Spinal cord (tissue), 10 donors: ENCODE measurements around the gene EGLN2. TPM values are rescaled to one million over a fixed set of nuclear protein-coding genes. Genes with fewer than 3 reads are reported as not detected.

Source experiments
- DNase-seq, 6 donors: peaks; one replicate each; pipeline versions ENCODE4 v3.0.0 to v3.0.0-alpha.2; 2013 to 2015; ENCODE audit warnings: low spot score in 6 of 6, low read depth in 4 of 6
- H3K27ac ChIP-seq: one replicate; pipeline ENCODE4 v1.5.1; 2013; ENCODE audit warnings: low read depth, low read length, control low read depth
- H3K27me3 ChIP-seq: one replicate; pipeline ENCODE4 v1.6.1; 2013; ENCODE audit warnings: low read length; ENCODE audit not compliant: control insufficient read depth, insufficient read depth
- H3K36me3 ChIP-seq: one replicate; pipeline ENCODE4 v1.6.1; 2013; ENCODE audit warnings: low read length; ENCODE audit not compliant: control insufficient read depth, insufficient read depth
- H3K4me1 ChIP-seq: one replicate; pipeline ENCODE4 v1.6.1; 2013; ENCODE audit warnings: low read length; ENCODE audit not compliant: control insufficient read depth, insufficient read depth
- H3K4me3 ChIP-seq: one replicate; pipeline ENCODE4 v1.5.1; 2013; ENCODE audit warnings: low read depth, low read length, control low read depth
- H3K9me3 ChIP-seq: one replicate; pipeline ENCODE4 v1.6.1; 2013; ENCODE audit warnings: low read length; ENCODE audit not compliant: control insufficient read depth, insufficient read depth
- WGBS: methylation state at CpG from one replicate; pipeline ENCODE4 v1.1.5; 2013; ENCODE audit warnings: missing lambda C conversion rate; ENCODE audit not compliant: insufficient coverage; 5-methylcytosine and 5-hydroxymethylcytosine counted together
- polyA plus RNA-seq, 2 donors: library from polyadenylated mRNA; unstranded; fragments of 120-200 nt; gene quantifications; one replicate each; pipeline ENCODE4 v1.2.1, GENCODE V29; 2013; ENCODE audit not compliant: insufficient read length in 2 of 2
- total RNA-seq, 2 donors: library from RNA; depleted of rRNA in 1 of 2; stranded (reverse); fragments of 120-200 nt in 1 of 2; fragments of >200 nt in 1 of 2; gene quantifications; one replicate each; pipeline versions ENCODE4 v1.2.3 to v1.2.4, GENCODE V29; 2013 to 2014
- donor health status: healthy.

EGLN2 gene
- total and polyA plus RNA-seq, 4 donors, result 37.6 to 106 (median 99.3) TPM

DNA sequence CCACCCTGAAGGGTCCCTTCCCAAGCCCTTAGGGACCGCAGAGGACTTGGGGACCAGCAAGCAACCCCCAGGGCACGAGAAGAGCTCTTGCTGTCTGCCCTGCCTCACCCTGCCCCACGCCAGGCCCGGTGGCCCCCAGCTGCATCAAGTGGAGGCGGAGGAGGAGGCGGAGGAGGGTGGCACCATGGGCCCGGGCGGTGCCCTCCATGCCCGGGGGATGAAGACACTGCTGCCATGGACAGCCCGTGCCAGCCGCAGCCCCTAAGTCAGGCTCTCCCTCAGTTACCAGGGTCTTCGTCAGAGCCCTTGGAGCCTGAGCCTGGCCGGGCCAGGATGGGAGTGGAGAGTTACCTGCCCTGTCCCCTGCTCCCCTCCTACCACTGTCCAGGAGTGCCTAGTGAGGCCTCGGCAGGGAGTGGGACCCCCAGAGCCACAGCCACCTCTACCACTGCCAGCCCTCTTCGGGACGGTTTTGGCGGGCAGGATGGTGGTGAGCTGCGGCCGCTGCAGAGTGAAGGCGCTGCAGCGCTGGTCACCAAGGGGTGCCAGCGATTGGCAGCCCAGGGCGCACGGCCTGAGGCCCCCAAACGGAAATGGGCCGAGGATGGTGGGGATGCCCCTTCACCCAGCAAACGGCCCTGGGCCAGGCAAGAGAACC is 1.5 kb downstream of the EGLN2 start:
- H3K4me1 ChIP-seq, result peaks cover 67% of the 10 kb centered on the region
- no peaks in the 10 kb centered on the region for H3K9me3 ChIP-seq
- H3K4me3 ChIP-seq, result peak overlapping the region; percentile 89
- peak overlapping the region; percentile 83 for H3K27ac ChIP-seq
- DNase-seq, result no peak
- H3K27me3 ChIP-seq, result no peaks in the 10 kb centered on the region
- WGBS, result 83% methylated on average over 22 of the region's 27 CpGs
- peaks cover 63% of the 10 kb centered on the region for H3K36me3 ChIP-seq

DNA sequence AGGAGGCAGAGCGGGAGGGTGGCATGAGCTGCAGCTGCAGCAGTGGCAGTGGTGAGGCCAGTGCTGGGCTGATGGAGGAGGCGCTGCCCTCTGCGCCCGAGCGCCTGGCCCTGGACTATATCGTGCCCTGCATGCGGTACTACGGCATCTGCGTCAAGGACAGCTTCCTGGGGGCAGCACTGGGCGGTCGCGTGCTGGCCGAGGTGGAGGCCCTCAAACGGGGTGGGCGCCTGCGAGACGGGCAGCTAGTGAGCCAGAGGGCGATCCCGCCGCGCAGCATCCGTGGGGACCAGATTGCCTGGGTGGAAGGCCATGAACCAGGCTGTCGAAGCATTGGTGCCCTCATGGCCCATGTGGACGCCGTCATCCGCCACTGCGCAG is 2.0 kb downstream of the EGLN2 start:
- Histone ChIP-seq H3K4me1 (peaks cover 72% of the 10 kb centered on the region), H3K4me3 (no peak overlapping the region), H3K27me3 (no peaks in the 10 kb centered on the region), H3K9me3 (no peaks in the 10 kb centered on the region), H3K27ac (no peak overlapping the region), H3K36me3 (peaks cover 62% of the 10 kb centered on the region)
- no peak for DNase-seq
- WGBS, result 84% methylated on average over 26 of the region's 27 CpGs

DNA sequence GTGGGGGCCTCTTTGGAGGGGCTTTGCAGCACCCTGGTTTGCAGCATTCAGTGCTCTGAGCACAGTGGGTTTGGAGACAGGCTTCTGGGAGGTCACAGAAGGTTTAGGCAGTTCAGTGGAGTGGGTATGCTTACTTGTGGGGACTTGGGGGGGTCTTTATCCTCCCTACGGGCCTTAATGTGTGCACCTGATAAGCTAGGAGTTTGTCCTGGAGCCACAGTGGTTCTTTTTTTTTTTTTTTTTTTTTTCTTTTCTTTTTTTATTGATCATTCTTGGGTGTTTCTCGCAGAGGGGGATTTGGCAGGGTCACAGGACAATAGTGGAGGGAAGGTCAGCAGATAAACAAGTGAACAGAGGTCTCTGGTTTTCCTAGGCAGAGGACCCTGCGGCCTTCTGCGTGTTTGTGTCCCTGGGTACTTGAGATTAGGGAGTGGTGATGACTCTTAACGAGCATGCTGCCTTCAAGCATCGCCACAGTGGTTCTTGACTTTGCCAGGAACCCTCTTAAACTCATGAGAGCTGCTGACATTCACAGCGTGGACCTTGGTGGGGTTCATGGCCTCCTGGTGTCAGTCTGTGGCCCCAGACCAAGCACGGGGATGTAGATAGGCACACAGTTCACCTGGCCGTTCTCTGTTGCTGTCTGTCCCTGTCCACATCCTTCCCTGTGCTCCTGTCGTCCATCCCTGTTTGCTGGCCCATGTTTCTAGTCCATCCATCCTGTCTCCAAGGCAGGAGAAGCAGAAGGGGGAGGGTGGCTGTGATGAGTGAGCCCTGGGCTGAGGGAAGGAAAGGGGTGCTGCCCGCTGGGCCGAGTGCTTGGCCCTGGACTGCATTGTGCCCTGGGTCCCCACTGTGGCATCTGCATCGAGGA is 2.7 kb downstream of the EGLN2 start:
- no peak overlapping the region for H3K27ac ChIP-seq
- no peaks in the 10 kb centered on the region for H3K9me3 ChIP-seq
- H3K4me3 ChIP-seq, result no peak overlapping the region
- no peak for DNase-seq
- no peaks in the 10 kb centered on the region for H3K27me3 ChIP-seq
- H3K4me1 ChIP-seq, result peaks cover 79% of the 10 kb centered on the region
- peaks cover 55% of the 10 kb centered on the region for H3K36me3 ChIP-seq
- 62% methylated on average over 7 of the region's 13 CpGs for WGBS

DNA sequence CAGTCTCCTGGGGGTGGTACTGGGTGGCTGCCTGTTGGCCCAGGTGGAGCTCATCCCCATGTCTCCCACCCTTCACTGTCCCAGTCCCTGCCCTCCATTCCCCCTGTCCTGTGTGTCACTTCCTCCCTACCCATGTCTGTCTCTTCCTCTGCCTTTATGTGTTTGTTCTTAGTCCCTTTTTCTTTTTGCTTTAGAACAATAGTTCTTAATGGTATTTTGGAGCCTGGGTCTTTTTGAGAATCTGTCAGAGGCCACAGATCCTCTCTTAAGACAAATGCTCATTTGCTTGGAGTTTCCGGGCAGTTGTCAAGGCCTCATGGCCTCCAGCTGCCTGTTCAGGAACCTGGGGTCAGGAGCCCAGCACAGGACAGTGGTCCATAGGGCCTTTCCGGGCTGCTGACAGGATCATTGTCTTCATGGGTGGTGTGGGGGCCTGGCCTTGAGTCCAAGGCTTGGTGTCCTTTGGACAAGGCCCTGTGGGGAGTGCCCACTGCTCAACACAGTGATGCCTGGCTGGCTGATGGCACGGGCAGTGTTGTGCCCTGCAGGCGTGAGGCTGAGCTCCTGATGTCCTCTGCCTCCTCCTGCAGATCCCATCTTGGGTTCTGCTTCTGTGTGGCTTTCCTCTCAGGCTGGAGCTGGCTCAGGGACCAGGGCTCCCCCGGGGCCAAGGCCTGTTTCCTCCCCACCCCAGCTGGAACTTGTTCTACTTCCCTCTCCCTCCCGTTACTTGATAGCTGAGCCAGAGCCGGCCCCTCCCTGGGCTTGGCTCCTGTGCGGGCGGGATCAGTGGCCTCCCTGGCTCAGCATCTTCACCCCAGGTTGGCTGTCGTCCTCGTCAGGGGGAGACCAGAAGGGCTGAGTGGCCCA is 3.5 kb downstream of the EGLN2 start:
- DNase-seq, result peak in 1 of 6 donors; percentile 19
- H3K4me3 ChIP-seq, result no peak overlapping the region
- WGBS, result 34% methylated on average over 11 of the region's 11 CpGs
- peaks cover 59% of the 10 kb centered on the region for H3K36me3 ChIP-seq
- H3K4me1 ChIP-seq, result peaks cover 88% of the 10 kb centered on the region
- no peaks in the 10 kb centered on the region for H3K9me3 ChIP-seq
- peak overlapping the region; percentile 52 for H3K27ac ChIP-seq
- H3K27me3 ChIP-seq, result no peaks in the 10 kb centered on the region

DNA sequence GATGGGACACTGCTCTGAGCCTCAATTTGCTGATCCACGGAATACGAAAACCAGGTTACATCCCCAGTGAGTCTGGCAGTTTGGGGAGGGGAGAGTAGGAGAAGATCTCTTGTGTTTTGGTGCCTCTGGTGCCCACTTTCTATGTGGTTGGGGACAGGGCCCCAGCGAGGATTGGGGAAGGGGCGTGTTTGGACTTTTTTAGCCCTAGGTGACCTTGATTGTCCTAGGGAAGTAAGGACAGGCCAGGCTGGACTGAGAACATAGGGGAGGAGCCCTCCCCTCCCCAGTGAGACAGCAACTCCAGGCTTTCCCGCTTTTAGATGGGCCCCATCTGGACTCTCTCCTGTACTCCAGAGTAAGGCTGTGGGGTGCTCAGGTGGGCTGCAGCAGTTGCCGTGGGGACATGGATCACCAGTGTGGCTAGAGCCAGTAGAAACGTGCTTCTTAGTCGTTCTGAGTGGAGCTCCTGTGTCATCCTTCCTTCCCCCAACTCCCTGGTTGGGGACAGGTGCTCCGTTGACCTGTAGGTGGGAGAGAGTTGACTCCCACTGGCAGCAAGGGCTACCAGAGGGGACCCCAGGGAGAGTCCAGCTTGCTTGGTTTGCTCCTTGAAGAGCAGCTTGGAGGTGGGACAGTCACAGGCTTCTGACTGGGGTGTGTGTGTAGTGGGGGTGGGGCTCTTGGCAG is 4.3 kb downstream of the EGLN2 start:
- H3K36me3 ChIP-seq, result peaks cover 67% of the 10 kb centered on the region
- peak overlapping the region; percentile 52 for H3K27ac ChIP-seq

DNA sequence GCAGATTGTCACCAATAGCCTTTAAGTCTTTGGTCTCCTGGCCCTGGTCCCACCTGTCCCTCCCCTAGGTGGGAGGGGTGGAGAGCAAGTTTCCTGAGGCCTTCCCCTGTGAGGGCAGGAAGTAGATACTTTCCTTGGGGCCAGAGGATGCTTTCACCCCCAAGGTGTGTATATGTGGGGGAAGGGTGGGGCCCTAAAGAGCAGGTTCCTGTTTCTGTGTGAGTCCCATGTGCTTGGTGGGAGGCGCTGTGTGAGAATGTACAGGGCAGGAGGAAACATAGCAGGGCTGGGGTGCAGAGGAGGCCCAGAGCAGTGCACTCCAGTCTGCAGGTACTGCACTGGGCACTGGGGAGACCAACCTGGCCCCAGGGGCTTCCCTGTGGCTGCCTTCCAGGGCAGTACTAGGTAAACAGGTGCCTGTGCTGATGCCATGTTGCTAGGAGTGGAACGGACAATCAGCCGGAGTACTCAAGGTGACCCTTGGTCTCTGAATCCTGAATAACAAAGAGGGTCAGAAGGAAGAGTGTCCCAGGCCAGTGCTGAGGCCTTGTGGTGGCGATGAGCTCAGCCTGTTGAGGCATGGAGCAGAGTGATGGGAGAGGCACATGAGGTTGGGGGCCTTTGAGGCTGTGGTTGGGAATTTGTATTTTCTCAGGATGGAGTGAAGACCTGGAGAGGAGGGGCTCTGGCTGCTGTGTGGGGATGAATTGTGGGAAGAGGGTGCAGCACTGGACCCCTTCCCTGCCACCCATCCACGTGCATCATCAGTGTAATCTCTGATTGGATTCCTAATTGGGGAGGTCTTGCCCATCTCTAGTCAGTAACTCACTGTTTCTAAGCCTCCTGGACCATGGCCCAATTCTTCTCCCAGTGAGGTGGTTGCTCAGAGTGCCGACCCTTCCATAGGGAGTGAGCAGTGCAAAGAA is 5.1 kb downstream of the EGLN2 start:
- no peaks in the 10 kb centered on the region for H3K27me3 ChIP-seq
- H3K4me1 ChIP-seq, result peaks cover 89% of the 10 kb centered on the region
- no peak overlapping the region for H3K4me3 ChIP-seq
- H3K27ac ChIP-seq, result no peak overlapping the region
- no peaks in the 10 kb centered on the region for H3K9me3 ChIP-seq
- DNase-seq, result peak in 1 of 6 donors; percentile 17
- peaks cover 75% of the 10 kb centered on the region for H3K36me3 ChIP-seq
- 81% methylated on average over 4 of the region's 6 CpGs for whole genome bisulfite sequencing

More for the DNA sequence above, 4.3 kb downstream of the EGLN2 start:
- 59% methylated on average over 6 of the region's 9 CpGs for WGBS
- H3K27me3 ChIP-seq, result no peaks in the 10 kb centered on the region
- H3K4me3 ChIP-seq, result no peak overlapping the region
- no peaks in the 10 kb centered on the region for H3K9me3 ChIP-seq
- peaks cover 88% of the 10 kb centered on the region for H3K4me1 ChIP-seq
- no peak for DNase-seq

DNA sequence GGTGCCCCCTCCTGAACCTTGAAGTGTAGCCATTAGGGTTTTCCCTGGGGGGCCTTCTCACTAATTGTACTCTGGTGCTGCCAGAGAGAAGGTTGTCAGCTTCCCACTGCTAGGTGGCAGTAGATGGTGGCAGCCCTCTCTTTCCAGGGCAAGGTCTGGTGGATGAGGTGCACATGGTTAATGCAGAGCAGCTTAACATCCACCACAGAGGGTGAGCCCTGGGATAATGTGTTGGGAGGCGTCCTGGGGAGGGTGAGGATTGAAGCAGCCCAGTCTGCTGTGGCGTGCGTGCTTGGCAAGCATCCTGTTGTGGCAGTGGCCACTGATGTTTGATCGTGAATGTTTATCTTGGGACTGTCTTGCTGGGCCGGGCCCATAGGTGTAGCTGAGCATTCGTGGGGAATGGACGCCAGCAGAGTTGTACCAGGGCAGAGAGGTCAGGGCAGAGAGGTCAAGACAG is 5.8 kb downstream of the EGLN2 start:
- no peak overlapping the region for H3K4me3 ChIP-seq
- no peak overlapping the region for H3K27ac ChIP-seq
- 58% methylated on average over 7 of the region's 7 CpGs for WGBS
- no peaks in the 10 kb centered on the region for H3K27me3 ChIP-seq
- H3K4me1 ChIP-seq, result peaks cover 92% of the 10 kb centered on the region
- H3K9me3 ChIP-seq, result no peaks in the 10 kb centered on the region
- DNase-seq, result peak in 2 of 6 donors; percentile 27 to 43
- H3K36me3 ChIP-seq, result peaks cover 80% of the 10 kb centered on the region

DNA sequence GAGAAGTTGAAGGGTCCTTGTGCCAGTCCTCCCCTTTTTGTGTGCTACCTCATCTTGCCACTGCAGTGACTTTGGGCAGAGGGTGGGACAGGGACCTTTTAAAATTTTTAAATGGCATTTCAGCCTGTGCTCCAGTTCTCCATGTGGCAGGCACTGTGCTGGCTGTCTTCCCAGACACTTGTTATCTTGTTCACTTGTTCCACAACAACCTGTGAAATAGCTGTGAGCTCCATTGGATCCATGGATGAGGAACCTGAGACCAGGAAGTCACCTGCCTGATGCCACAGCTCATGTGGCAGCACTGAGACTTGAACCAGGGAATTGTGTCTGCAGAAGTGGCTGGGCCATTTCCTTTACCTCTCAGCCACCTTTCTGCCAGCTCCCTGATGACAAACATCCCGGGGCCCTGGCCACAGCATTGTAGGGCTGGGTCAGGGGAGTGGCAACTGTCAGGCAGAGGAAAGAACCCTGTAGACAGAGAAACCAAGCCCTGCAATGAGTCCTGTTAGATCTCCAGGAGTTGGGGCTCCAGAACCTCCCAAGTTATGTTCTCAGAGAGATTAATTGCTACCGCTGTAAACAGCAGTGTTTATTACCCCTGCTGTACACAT is 6.4 kb downstream of the EGLN2 start:
- no peaks in the 10 kb centered on the region for H3K9me3 ChIP-seq
- 77% methylated on average over 2 of the region's 2 CpGs for WGBS
- no peak overlapping the region for H3K27ac ChIP-seq
- peaks cover 79% of the 10 kb centered on the region for H3K36me3 ChIP-seq
- no peak overlapping the region for H3K4me3 ChIP-seq
- H3K4me1 ChIP-seq, result peaks cover 92% of the 10 kb centered on the region
- no peaks in the 10 kb centered on the region for H3K27me3 ChIP-seq
- peak in 1 of 6 donors; percentile 16 for DNase-seq
